ENCODE results near the gene PRSS22.

GRCh38 chr16:2905241-2905987 is 47.4 kb upstream of the PRSS22 start:
- TF ChIP-seq JUND (IDR thresholded peaks at IDR 0.05) (no peak), RAD21 (IDR thresholded peaks at IDR 0.05; ENCODE audit: low read length) (no peak), TAF1 (IDR thresholded peaks at IDR 0.05; ENCODE audit: borderline replicate concordance, low read depth, low read length) (peak; percentile 99), POLR2AphosphoS5 (IDR thresholded peaks at IDR 0.05; ENCODE audit: low read depth, low read length) (peak; percentile 99), EZH2phosphoT487 (IDR thresholded peaks at IDR 0.05; ENCODE audit: borderline replicate concordance, low read depth) (no peak), NRF1 (IDR thresholded peaks at IDR 0.05; ENCODE audit: low read depth, low read length) (no peak), CTCF (IDR thresholded peaks at IDR 0.05) (no peak), GABPA (IDR thresholded peaks at IDR 0.05; ENCODE audit: low read depth) (peak; percentile 25; the same call in 1 of the 2 replicates), ZBTB33 (IDR thresholded peaks at IDR 0.05; ENCODE audit: borderline replicate concordance, low read depth) (no peak), PBX3 (IDR thresholded peaks at IDR 0.05) (peak; percentile 21; the same call in 1 of the 2 replicates), YY1 (IDR thresholded peaks at IDR 0.05; ENCODE audit: low read depth) (no peak), GATA2 (CRISPR knock-in tag; IDR thresholded peaks at IDR 0.05) (no peak), FOXM1 (IDR thresholded peaks at IDR 0.05; ENCODE audit: low read depth) (no peak)

Measured in SK-N-SH (cell line).